NCI-H2227 (cell line): Measurements from ENCODE around the gene SPINT2.
"Not testable (repeated sequence)": the region's sequence is repeated elsewhere in the genome, so short reads cannot be mapped to it uniquely, and the experiment has no call there.

ENCODE experiments used
- DNase-seq: peaks from one replicate; lab custom pipeline; 2025; ENCODE audit not compliant: unreplicated experiment; lab: John Stamatoyannopoulos, UW

SPINT2 gene

GRCh38 chr19:38264486-38265212 lies at the start of gene SPINT2:
SPINT2 (plus strand) TSS chr19:38264573; CDS start chr19:38264893, 320 bp downstream.
- peak; percentile 99 for DNase-seq

GRCh38 chr19:38216785-38217641 lies 47.4 kb upstream of the SPINT2 start:
- DNase-seq: peak; percentile 100

GRCh38 chr19:38218204-38218603 lies 46.2 kb upstream of the SPINT2 start:
- DNase-seq: no peak

GRCh38 chr19:38219221-38219620 lies 45.2 kb upstream of the SPINT2 start:
- no peak for DNase-seq

GRCh38 chr19:38221421-38221820 lies 43.0 kb upstream of the SPINT2 start:
- no peak for DNase-seq

- no peak for DNase-seq
These were observed 42.2 kb upstream of the SPINT2 start for GRCh38 chr19:38221919-38222830.

GRCh38 chr19:38223119-38223523 lies 41.3 kb upstream of the SPINT2 start:
- DNase-seq: no peak

GRCh38 chr19:38223617-38224013 lies 40.8 kb upstream of the SPINT2 start:
- no peak for DNase-seq

GRCh38 chr19:38224014-38224862 lies 40.1 kb upstream of the SPINT2 start, which contains the start of gene DPF1:
DPF1 (minus strand) TSS chr19:38224222; CDS start chr19:38224142, 80 bp downstream.
- DNase-seq: peak; percentile 100

- DNase-seq: not testable (repeated sequence)
These were observed 39.5 kb upstream of the SPINT2 start for GRCh38 chr19:38224863-38225218.

- DNase-seq: no peak
These were observed 36.9 kb upstream of the SPINT2 start for GRCh38 chr19:38227287-38228004.

GRCh38 chr19:38228005-38228377 lies 36.4 kb upstream of the SPINT2 start:
- DNase-seq: peak; percentile 96

GRCh38 chr19:38228491-38229439 lies 35.6 kb upstream of the SPINT2 start:
- peak; percentile 98 for DNase-seq

GRCh38 chr19:38229585-38230073 lies 34.7 kb upstream of the SPINT2 start:
- DNase-seq: peak; percentile 100

GRCh38 chr19:38230506-38231133 lies 33.8 kb upstream of the SPINT2 start:
- DNase-seq: not testable (repeated sequence)

GRCh38 chr19:38231918-38232317 lies 32.5 kb upstream of the SPINT2 start:
- DNase-seq: no peak

- peak; percentile 95 for DNase-seq
These were observed 30.6 kb upstream of the SPINT2 start for GRCh38 chr19:38233740-38234251.

- no peak for DNase-seq
These were observed 29.8 kb upstream of the SPINT2 start for GRCh38 chr19:38234615-38235014.
